GM12892 (cell line): Measurements from ENCODE around the gene PHOX2B.
"Not testable (repeated sequence)": the region's sequence is repeated elsewhere in the genome, so short reads cannot be mapped to it uniquely, and the experiment has no call there.

Experiments
- DNase-seq: peaks from one replicate; pipeline ENCODE4 v3.0.0; 2011; ENCODE audit not compliant: insufficient read length
- FAIRE-seq: peaks from 2 replicates; lab custom pipeline; 2011; peaks lifted over from hg19 to GRCh38; lab: Jason Lieb, UNC
- POLR2A ChIP-seq: IDR thresholded peaks from 2 replicates; pipeline ENCODE4 v1.6.1; 2011; ENCODE audit warnings: low read depth, low read length, control low read depth
- POLR2AphosphoS5 ChIP-seq: IDR thresholded peaks from 2 replicates; pipeline ENCODE4 v1.6.1; 2011; ENCODE audit warnings: low read depth, low read length, control low read depth
- TAF1 ChIP-seq: IDR thresholded peaks from 2 replicates; pipeline ENCODE4 v1.6.1; 2011; ENCODE audit warnings: low read depth, mild to moderate bottlenecking, control low read depth, low read length, borderline replicate concordance

PHOX2B gene

DNA sequence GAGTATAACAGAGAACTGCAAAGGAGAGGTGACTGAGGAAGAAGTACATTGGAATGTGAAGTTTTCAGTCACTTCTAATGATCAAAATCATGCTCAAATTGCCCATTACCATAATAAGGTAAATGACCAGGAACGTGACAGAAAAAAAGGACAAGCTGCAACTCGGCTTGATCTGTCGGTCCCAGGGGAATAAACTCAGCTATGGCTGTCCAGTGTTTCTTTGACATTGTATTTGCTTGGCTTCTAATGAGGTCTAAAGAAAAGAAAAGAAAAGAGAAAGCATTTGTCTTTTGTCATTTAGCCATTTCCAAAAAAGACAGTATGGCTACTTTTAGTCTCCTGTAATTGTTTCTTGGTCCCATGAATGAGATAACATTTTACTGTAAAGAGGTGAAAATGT lies 25.2 kb downstream of the PHOX2B start:
- TF ChIP-seq POLR2A (no peak), POLR2AphosphoS5 (no peak), TAF1 (no peak)
- FAIRE-seq, result no peak
- DNase-seq, result no peak

DNA sequence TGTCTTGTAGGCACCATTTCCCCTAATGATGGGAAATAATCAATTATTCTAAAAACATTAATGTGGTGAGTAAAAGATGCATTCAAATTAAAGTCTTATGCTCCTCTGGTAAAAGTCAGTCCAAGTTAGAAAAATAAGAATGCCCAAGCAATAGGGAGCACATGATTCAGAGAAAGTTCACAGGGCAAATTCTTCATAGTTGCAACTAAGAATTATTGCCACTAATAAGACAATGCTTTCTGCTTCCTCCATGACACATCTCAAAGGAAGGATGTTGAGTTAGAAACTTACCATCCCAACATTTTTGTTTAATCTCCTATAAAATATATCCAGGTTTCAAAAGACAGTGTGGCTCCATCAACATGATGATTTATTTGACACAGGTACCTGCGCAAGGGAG lies 26.3 kb downstream of the PHOX2B start:
- TF ChIP-seq POLR2A, result no peak
- no peak for TF ChIP-seq TAF1
- no peak for TF ChIP-seq POLR2AphosphoS5
- no peak for DNase-seq
- no peak for FAIRE-seq

- DNase-seq (no peak), FAIRE-seq (no peak)
- TF ChIP-seq POLR2A, result no peak
- TF ChIP-seq POLR2AphosphoS5, result no peak
- no peak for TF ChIP-seq TAF1
Observed at GRCh38 chr4:41719417-41719816, 29.1 kb downstream of the PHOX2B start.

DNA sequence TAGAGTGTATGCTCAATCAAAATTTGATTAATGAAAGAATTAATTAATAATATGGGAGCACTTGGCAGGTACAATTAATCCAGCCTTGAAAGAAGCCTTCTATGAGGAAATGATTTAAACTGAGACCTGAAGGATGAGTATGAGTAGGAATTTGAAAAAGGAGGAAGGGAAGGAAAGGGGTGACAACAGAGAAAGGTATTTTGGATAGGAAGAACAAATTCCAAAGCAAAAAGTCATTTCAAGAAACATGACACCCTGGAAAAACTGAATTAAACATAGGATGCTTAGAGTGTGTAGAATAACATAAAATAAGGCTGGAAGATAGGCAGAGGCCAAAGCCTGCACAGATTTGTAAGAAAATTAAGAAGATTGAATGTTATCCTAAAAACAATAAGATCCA lies 29.6 kb downstream of the PHOX2B start:
- DNase-seq (no peak), FAIRE-seq (no peak)
- no peak for TF ChIP-seq TAF1
- TF ChIP-seq POLR2AphosphoS5, result no peak
- TF ChIP-seq POLR2A, result no peak

GRCh38 chr4:41715155-41715554 lies 33.4 kb downstream of the PHOX2B start:
- FAIRE-seq (no peak), DNase-seq (no peak)
- TF ChIP-seq TAF1 (no peak), POLR2AphosphoS5 (no peak), POLR2A (no peak)

- no peak for TF ChIP-seq POLR2A
- TF ChIP-seq POLR2AphosphoS5, result no peak
- no peak for TF ChIP-seq TAF1
- DNase-seq (no peak), FAIRE-seq (no peak)
Observed at GRCh38 chr4:41714364-41715000, 34.0 kb downstream of the PHOX2B start.

- FAIRE-seq (no peak), DNase-seq (no peak)
- no peak for TF ChIP-seq TAF1
- TF ChIP-seq POLR2A, result no peak
- TF ChIP-seq POLR2AphosphoS5, result no peak
Observed at GRCh38 chr4:41713768-41714167, 34.8 kb downstream of the PHOX2B start.

DNA sequence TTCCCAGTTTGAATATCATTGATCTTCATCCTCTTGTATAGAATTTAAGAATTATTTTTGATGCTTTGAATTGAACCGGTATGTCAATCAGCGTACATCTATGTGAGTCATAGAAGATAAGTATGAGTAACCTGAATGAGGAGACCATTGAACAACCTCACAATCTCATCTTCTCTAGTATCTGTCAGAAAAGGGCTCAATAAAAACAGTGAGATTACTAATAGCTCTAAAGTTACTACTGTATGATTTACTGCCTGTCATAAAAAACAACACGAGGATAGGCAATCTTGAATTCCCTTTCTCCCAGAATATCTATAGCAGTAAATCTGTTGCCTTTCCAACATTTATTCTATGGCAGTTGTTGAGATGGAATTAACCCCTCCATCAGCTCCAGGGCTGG lies 36.1 kb downstream of the PHOX2B start:
- DNase-seq (no peak), FAIRE-seq (no peak)
- TF ChIP-seq TAF1 (no peak), POLR2A (no peak), POLR2AphosphoS5 (no peak)

GRCh38 chr4:41711654-41712053 lies 36.9 kb downstream of the PHOX2B start:
- not testable (repeated sequence) for FAIRE-seq, DNase-seq

GRCh38 chr4:41709844-41710481 lies 38.6 kb downstream of the PHOX2B start:
- TF ChIP-seq POLR2A, result no peak
- no peak for TF ChIP-seq POLR2AphosphoS5
- no peak for TF ChIP-seq TAF1
- FAIRE-seq (no peak), DNase-seq (no peak)

DNA sequence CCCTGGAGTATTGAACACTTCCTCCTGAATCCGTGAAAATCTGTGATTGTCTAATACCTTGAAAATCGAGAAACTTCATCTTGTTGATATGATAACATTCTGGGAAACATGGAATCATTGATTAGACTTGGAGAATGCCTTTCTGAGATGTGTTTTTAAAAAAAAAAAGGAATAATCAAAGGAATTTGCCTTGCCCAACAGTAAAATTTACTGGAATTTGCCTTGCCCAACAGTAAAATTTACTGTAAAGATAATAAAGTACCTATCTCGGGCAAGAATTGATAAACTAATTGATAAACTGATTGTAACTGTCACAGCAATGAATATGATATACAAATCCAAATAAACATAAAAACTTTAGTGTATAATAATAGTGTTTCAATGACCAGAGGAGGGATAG lies 44.7 kb downstream of the PHOX2B start:
- FAIRE-seq (no peak), DNase-seq (no peak)
- TF ChIP-seq POLR2A, result no peak
- TF ChIP-seq TAF1, result no peak
- no peak for TF ChIP-seq POLR2AphosphoS5

- FAIRE-seq, result no peak
- DNase-seq, result no peak
- TF ChIP-seq TAF1, result no peak
- no peak for TF ChIP-seq POLR2AphosphoS5
- TF ChIP-seq POLR2A, result no peak
Observed at GRCh38 chr4:41702770-41703169, 45.8 kb downstream of the PHOX2B start.

GRCh38 chr4:41701983-41702382 lies 46.5 kb downstream of the PHOX2B start:
- DNase-seq (no peak), FAIRE-seq (no peak)
- TF ChIP-seq POLR2A, result no peak
- no peak for TF ChIP-seq POLR2AphosphoS5
- TF ChIP-seq TAF1, result no peak
